GM18498 (cell line): ENCODE measurements around the gene EZH1.
"Not testable (repeated sequence)": the region's sequence is repeated elsewhere in the genome, so short reads cannot be mapped to it uniquely, and the experiment has no call there.

Source experiments
- ATAC-seq: cut with Tn5 transposase; IDR thresholded peaks from one replicate; pipeline ENCODE4 v1.9.1; 2021; ENCODE audit warnings: mild to moderate bottlenecking, moderate library complexity; ENCODE audit not compliant: unreplicated experiment

EZH1 gene

DNA sequence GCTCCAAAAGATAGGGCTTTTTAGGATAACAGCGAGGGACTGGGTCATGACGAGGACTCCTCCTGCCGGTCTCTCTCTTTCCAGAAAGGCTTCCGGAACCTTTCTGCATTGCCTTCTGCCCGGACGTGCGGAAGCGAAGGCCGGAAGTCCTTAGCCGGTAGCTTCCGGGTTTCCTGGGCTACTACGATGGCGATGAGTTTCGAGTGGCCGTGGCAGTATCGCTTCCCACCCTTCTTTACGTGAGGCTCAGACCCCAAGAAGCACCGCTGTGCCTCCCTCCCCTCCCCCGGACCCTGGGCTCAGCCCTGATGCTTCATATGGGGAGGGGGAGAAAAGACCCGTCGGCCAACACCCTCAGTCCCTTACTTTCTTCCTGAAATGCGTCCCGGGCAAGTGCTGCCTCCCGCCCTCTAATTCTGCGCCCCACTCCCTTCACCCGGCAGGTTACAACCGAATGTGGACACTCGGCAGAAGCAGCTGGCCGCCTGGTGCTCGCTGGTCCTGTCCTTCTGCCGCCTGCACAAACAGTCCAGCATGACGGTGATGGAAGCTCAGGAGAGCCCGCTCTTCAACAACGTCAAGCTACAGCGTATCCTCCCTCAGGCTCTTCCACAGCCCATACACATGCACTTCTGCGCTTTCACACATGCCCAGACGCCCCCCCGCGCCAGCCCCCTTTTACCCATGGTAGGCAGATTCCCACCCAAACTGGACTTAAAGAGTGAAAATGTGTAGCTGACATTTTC, 28.6 kb upstream of the EZH1 start, which contains the start of gene VPS25:
TSS of gene VPS25 (plus strand) at position 160 of the 746 bp plus-strand sequence. CDS start at position 187, 27 bp downstream.
- no peak for ATAC-seq

DNA sequence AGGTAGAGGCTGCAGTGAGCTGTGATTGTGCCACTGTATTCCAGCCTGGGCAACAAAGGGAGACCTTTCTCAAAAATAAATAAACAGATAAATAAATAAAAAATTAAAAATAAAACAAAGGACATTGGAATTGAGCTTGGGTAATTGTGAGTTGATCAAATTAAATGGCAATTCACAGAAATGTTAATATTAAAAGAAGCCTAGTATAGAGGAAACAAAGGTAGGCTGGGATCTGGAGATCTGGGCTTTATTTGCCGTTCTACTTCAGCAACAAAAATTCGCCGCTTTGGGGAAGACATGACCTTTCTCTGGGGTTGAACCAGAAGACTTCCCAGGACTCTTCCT, 28.1 kb upstream of the EZH1 start:
- no peak for ATAC-seq

DNA sequence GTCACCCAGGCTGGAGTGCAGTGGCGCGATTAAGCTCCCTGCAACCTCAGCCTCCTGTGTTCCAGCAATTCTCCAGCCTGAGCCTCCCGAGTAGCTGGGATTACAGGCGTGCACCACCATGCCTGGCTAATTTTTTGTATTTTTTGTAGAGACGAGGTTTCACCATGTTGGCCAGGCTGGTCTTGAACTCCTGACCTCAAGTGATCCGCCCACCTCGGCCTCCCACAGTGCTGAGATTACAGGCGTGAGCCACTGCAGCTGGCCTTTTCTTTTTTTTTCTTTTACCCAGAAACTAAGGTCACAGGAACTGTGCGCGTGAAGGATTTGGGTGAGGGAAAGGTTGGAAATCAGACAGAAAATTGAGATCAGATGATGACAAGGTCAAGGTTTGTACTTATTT, 25.1 kb upstream of the EZH1 start:
- not testable (repeated sequence) for ATAC-seq

DNA sequence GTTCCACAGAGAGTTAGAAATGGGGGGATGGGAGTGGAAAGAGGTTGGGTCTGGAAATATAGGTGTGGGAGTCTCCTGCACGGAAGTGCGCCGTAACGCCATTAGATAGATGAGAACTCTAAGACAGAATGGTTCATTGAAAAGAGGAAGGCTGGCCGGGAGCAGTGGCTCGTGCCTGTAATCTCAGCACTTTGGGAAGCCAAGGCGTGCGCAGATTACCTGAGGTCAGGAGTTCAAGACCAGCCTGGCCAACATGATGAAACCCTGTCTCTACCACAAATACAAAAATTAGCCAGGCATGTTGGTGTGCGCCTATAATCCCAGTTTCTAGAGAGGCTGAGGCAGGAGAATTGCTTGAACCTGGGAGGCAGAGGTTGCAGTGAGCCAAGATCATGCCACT, 23.2 kb upstream of the EZH1 start:
- ATAC-seq, result not testable (repeated sequence)

DNA sequence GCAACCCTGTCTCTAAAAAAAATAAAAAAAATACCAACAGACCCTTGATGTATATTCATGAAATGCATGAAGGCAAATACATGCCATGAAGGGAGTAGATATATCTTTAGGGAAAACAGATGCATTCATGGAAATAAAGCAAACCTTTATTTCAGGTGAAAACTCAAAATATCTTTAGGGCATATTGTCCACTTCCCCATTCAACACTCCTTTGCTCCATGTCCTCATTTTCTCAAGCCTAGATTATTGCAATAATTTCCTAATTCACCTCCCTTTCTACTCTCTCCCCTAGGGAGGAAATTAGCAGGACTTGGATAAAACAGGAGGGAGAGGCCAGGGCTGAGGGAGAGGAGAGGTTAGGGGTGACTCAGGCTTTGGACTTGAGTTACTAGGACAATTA, 22.7 kb upstream of the EZH1 start:
- ATAC-seq, result no peak

DNA sequence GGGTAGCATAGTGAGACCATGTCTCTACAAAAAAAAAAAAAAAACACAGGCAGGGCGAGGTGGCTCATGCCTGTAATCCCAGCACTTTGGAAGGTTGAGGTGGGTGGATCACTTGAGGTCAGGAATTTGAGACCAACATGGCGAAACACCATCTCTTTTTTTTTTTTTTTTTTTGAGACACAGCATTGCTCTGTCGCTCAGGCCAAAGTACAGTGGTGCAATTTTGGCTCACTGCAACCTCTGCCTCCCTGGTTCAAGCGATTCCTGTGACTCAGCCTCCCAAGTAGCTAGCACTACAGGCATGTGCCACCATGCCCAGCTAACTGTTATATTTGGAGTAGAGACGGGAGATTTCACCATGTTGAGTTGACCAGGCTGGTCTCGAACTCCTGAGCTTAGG, 21.3 kb upstream of the EZH1 start:
- ATAC-seq, result no peak

DNA sequence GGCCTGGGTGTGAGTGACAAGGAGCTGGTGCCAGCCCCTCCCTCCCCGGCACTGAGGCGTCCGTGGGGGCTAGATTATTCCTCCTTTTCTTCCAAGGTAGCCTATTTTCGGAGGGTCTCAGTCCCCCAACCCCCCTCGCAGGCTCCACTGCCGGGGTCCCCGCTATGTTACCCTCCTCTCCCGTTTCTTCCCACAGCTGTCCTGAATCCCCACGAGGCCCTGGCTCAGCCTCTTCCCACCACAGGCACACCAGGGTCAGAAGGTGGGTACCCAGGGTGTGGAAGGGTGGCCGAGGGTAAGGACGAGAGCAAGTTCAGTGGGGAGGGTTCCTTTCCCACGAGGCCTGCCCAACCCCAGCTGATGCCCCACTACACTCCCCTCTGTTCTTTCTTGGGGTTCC, 16.8 kb upstream of the EZH1 start:
- no peak for ATAC-seq

DNA sequence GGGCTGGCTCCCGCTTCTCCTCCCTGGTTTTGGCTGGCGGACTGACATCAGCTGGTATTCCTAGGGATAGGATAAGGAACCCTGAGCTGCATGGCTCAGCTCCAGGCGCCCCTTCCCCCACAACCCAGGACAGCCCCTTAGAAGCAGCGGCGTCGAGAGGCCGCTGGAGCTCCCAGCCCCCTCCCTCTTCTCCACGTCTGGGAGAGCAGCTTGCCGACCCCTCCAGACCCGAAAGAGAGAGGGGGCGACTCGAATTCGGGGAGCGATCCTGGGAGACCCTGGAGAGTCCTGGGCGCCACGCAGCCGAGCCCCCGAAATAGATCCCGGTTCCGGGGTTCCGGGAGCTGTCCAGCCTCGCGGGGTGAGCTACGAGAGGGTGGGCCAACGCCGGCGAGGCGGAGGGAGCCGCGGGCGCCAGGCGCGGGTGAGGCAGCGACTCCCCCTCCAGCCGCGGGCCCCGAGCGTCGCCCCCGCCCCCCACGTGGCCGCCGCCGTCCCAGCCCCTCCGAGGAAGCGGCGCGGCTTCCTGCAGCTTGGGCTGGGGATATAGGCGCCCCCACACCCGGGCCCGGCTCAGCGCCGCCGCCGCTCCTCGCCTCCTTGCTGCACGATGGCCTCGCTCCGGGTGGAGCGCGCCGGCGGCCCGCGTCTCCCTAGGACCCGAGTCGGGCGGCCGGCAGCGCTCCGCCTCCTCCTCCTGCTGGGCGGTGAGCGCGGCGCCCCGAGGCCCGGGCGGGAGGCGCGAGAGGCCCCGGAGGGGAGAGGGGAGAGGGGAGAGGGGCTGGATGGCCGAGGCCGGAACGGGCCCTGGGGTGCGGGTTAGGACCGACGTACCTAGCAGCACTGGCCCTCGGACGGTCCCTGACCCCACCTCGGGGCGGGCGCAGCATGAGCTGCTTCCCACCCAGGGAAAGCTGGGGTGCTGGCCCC, 16.1 kb upstream of the EZH1 start, which contains the start of gene RAMP2:
TSS of gene RAMP2 (plus strand) at position 576 of the 930 bp plus-strand sequence. CDS start at position 611, 35 bp downstream.
- no peak for ATAC-seq

DNA sequence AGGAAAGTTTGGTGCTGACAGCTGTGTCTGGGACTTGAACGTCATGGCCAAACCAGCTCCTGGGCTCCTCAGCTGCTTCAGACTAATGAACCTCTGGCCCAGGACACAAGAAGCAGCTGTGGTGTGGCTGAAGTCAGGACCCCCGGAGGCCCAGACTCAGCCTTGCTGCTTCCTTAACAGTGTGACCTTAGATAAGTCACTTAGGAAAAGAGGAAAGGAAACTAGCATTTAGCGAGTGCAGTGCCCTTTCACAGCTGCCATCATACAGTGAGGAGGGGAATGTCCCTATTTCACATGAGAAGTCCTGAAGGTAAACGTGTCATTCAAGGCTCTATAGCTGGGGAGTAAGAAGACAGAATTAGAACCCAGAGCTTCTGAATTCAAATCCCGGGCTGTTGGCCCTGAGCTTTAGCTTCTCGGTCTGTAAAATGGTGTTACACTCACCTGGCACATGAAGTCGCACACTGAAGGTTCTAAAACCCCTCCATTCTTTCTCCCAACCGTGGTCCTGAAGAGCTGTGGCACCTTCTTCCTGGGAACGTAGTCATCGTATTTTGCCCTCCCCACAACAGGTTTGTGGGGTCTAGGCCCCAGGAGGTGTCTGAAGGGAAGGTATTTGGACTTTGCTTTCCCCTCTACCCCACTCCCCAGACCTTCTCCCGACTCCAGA, 15.3 kb upstream of the EZH1 start:
- ATAC-seq, result no peak

DNA sequence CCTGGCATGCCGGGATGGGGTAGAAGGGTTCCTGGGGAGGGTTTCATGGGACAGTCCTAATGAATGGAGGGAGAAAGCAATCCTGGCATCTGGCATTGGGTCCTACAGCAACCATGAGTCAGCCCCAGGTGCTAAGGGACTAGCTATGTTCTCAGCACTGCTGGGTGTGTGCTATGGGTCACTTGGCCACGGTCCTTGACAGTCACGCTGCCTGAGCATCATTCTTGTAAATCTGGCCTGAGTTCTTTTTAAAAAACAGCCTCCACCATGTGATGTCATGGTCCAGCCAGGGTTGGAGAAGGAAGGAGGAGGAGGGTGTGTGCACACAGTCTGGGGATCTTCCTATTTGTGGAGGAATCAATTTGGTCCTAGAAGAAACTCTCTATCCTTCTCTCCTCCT, 9.9 kb upstream of the EZH1 start:
- no peak for ATAC-seq

DNA sequence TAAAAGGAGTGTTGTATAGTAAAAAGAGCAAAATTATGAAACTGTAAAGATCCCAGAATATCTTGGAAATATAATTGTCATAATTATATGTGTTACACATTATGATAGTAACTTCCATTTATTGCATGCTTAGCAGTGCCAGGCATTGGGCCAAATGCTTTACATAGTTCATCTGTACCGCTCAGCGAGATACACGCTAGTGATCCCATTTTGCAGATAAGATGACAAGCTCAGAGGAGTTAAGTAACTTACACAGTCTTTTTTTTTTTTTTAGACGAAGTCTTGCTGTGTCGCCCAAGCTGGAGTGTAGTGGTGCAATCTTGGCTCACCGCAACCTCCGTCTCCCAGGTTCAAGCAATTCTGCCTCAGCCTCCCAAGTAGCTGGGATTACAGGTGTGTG, 6.8 kb upstream of the EZH1 start:
- no peak for ATAC-seq

DNA sequence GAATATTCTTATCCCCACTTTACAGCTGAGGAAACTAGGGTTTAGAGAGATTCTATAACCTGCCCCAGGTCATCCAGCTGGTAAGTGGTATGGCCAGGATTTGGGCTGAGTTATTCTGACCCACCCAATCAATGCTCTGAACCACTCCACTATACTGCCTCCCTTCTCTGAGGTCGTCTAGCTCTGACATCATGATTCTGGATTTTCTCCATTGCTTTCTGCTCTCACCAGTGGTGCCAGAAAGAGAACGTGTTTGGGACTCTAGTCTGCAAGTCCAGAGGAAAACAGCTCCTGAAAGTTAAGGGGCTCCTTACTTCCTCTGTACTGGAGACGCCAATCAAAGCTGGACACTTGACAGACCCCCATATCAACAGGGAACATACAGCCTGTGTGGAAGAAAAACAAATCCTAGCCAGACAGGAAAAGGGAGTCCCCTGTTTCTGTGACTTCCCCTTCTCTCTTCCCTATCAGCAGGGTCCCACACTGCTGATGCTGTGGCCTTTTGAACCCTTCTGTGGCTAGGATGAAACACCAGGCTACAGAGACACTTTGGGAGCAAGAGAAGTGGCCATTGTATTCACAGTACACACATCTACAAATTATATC, 6.0 kb upstream of the EZH1 start:
- no peak for ATAC-seq

DNA sequence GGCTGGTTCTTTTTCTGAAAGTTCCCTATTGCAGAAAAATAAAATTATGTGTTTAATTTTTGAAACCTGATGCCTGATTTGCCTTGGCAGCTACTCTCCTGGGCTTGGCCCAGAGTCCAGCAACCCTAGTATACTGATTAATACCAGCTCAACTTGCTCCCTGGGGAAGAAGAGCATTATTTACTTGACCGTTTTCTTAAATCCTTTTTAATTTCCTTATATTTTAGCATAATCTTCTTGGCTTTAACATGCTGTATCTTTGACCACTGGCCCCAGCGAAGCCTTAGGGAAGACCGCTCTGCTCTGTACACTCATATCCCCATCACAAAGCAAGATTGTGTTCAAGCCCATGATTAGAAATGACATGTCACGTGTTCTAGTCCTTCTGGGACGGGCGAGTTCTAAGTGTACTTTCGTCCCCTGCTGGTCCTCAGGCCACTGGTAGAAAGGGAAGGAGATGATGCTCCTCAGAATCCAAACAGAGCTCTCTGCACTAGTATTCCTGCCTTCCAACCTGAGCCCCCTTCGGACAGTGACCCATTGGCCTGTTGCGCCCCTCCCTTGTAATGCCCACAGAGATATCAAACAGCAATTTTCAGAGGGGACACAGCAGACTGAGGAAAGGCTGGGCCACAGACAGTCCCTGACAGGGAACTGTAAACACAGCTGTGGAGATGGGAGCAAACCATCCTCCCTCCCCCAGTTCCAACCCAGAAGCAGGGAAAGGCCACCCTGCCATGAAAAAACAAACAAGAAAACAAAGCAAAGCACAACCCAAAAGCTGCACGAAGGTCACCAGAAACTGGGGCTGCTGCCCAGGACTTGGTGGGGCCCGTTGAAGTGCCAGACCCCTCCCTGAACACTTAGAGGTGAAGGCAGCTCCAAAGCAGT, 4.3 kb upstream of the EZH1 start:
- no peak for ATAC-seq

DNA sequence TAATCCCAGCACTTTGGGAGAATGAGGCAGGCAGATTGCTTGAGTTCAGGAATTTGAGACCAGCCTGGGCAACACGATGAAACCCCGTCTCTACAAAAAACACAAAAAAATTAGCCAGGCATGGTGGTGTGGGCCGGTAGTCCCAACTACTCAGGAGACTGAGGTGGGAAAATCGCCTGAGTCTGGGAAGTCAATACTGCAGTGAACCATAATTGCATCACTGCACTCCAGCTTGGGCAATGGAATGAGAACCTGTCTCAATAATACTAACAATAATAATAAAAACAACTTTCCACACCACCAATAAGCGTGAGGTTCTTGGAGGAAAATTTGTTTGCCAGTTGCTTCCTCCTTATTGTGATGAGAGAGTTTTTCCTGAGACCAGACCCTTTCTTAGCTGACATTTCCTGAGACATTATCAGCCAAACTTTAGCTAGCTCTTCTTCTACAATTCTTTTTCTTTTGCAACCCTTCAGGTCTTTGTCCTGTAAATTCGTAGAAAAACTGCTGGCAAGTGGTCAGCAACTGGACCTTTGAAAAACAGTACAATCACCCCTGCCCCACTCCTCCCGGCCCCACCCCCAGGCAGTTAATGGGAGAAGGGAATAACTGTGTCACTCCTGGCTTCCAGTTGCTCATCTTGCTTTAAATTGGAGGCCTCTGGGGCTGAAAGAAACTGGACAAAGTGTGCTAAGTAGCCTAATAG, 3.5 kb upstream of the EZH1 start:
- no peak for ATAC-seq

DNA sequence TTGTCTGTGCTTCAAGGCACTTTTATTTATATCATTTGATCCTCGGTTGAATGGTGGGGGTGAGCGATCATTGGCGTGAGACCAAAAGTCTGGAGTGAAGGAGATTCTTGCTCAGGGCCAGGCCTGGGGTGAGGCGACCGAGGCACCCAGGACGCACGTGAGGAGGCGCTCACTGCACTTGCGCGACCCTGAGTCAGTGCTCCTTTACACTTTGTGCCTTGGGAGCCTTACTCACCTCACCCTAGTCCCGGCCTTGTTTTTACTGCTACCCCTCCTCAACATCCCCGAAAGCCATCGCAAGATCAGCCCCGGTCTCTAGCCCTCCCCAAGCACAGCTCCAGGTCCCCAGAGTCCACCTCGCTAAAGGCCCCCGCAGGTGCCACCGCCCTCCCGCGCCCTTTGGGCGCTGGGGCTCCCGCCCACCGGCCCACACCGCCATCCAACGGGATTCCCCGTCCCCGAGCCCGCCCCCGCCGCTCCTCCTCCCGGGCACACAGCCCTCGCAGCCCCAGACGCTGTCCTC, 496 bp downstream of the EZH1 start:
- ATAC-seq, result peak; percentile 62

DNA sequence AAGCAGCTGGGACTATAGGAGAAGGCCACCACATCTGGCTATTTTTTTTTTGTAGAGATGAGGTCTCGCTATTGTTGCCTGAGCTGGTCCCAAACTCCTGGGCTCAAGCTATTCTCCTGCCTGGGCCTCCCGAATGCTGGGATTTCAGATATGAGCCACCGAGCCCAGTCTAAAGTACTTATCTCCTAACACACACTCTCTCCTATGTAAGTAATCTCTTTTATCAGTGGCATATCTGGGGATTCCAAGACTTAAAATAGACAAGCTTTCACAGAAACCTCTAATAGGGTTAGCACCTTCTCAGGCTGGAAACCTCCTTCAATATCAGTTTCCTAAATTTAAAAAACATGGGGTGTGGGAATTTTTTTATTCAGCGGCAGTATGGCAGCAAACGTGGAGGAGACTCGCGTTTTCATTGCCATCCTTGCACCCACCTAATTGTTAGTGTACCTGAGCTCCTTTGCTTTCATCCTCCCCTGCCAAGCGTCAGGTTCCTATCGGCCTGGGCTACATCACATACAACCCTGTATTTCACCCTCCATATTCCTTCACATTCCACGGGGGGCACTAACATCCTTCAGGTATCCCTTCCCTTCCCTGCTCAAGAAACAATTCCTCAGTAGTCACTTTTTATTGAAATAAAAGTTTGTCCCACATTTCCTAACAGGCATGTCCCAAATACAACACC, 1.1 kb downstream of the EZH1 start:
- ATAC-seq, result no peak

DNA sequence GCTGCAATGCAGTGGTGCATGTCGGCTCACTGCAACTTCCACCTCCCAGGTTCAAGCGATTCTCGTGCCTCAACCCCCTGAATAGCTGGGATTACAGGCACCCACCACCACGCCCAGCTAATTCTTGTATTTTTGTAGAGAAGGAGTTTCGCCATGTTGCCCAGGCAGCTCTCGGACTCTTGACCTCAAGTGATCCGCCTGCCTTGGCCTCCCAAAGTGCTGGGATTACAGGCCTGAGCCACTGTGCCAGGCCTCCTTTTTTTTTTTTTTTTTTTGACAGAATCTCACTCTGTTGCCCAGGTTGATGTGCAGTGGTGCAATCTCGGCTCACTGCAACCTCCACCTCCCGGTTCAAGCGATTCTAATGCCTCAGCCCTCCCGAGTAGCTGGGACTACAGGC, 1.9 kb downstream of the EZH1 start:
- not testable (repeated sequence) for ATAC-seq

DNA sequence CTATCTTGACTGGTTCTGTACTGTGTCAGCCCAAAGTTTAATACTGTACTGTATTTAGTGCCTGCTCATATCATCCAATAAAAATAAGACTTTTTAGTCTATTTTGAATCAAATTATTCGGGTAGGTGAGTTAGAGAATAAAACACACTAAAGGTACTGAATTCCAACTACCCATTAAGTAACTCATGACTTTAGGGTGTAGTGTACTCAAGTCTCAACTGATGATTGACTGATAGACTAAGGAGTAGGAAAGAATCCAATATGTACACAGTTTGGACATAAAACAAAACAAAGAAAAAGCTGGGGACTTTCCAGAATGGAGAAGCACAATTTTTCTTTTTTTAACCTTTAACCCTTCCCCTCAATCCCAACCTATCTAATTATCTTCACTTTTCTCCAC, 4.1 kb downstream of the EZH1 start:
- ATAC-seq, result no peak

DNA sequence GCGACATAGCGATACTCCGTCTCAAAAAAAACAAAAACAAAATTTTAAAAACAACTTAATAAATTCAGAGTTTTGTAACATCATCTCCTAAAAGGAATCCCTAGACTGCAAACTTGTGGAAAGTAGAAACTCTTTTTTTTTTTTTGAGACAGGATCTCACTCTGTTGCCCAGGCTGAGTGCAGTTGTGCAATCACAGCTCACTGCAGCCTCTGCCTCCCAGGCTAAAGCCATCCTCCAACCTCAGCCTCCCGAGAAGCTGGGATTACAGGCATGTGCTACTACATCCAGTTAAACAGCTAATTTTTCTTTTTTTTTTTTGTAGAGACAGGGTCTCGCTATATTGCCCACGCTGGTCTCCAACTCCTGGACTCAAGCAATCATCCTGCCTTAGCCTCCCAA, 19.7 kb downstream of the EZH1 start:
- ATAC-seq, result no peak
